Kidney (tissue), 14 donors: Measurements from ENCODE around the gene LMNA. TPM values are rescaled to one million over a fixed set of nuclear protein-coding genes. Genes with fewer than 3 reads are reported as not detected.

Source experiments
- DNase-seq, 5 donors: peaks; one replicate each; pipeline ENCODE4 v3.0.0-alpha.2; 2013 to 2020
- FAIRE-seq: peaks from 2 replicates; lab custom pipeline; 2012; peaks lifted over from hg19 to GRCh38; lab: Jason Lieb, UNC
- H3K27ac ChIP-seq, 2 donors: one replicate each; pipeline ENCODE4 v1.7.0; 2013; ENCODE audit warnings: low read depth in 2 of 2, low read length in 2 of 2, inconsistent platforms in 1 of 2
- H3K27me3 ChIP-seq: one replicate; pipeline ENCODE4 v1.7.1; 2013; ENCODE audit warnings: low read length, inconsistent platforms; ENCODE audit not compliant: control insufficient read depth, insufficient read depth
- H3K36me3 ChIP-seq, 3 donors: one replicate each; pipeline versions ENCODE4 v1.7.0 to v1.7.1; 2013; ENCODE audit warnings: low read length in 3 of 3, control low read depth in 1 of 3, inconsistent platforms in 1 of 3; ENCODE audit not compliant: insufficient read depth in 3 of 3, control insufficient read depth in 2 of 3
- H3K4me1 ChIP-seq, 3 donors: one replicate each; pipeline versions ENCODE4 v1.7.0 to v1.7.1; 2013; ENCODE audit warnings: low read length in 3 of 3, inconsistent platforms in 1 of 3, low read depth in 1 of 3; ENCODE audit not compliant: control insufficient read depth in 2 of 3, insufficient read depth in 2 of 3
- H3K4me3 ChIP-seq, 3 donors: one replicate each; pipeline versions ENCODE4 v1.7.0 to v1.8.1; 2013; ENCODE audit warnings: low read length in 3 of 3, control low read depth in 1 of 3, inconsistent platforms in 1 of 3
- H3K9ac ChIP-seq, 3 donors: one replicate each; pipeline versions ENCODE4 v1.7.0 to v1.7.1; 2013; ENCODE audit warnings: low read length in 3 of 3, control low read depth in 1 of 3, inconsistent platforms in 1 of 3
- H3K9me3 ChIP-seq, 3 donors: one replicate each; pipeline versions ENCODE4 v1.7.0 to v1.7.1; 2013; ENCODE audit warnings: low read length in 3 of 3, control low read depth in 1 of 3, inconsistent platforms in 1 of 3; ENCODE audit not compliant: control insufficient read depth in 2 of 3, insufficient read depth in 1 of 3
- CTCF ChIP-seq: IDR thresholded peaks from 3 replicates; pipeline ENCODE4 v1.5.1; 2012; ENCODE audit warnings: mild to moderate bottlenecking, moderate library complexity, borderline replicate concordance; ENCODE audit not compliant: insufficient read depth; ENCODE audit errors: extremely low read depth
- intact Hi-C: fragments of 100-400 bp; cut with DNase I; formaldehyde crosslinking; loops from one replicate; pipeline ENCODE4 v1.11.1; 2022
- polyA plus RNA-seq: library from polyadenylated mRNA; stranded (reverse); fragments of 350-450 nt; fragmentation: Illumina TruSeq; extraction: RNeasy Lipid Tissue Mini Kit (QIAGEN cat#74804); gene quantifications from one replicate; pipeline ENCODE4 v1.2.3, GENCODE V29; 2014; ENCODE audit warnings: low read depth, low replicate concordance; ENCODE audit not compliant: insufficient read depth
- total RNA-seq: library from RNA; stranded (reverse); fragmentation: NEBNext Ultra II Directional; extraction: Animal tissue kit (Norgen Biotek cat#: 25700); gene quantifications from one replicate; pipeline ENCODE4 v1.2.1, GENCODE V29; 2021
- donor health status: control.
- donor health status: control.
- donor health status: control.
- donor health status: control.
- donor health status: control.
- donor health status: DM: yes; HTN: yes; CAD: no.
- donor health status: Normal renal cell carcinoma (clear cell type).

The LMNA gene
- total and polyA plus RNA-seq, 2 donors from 2014 or later = 145 to 384 TPM

DNA sequence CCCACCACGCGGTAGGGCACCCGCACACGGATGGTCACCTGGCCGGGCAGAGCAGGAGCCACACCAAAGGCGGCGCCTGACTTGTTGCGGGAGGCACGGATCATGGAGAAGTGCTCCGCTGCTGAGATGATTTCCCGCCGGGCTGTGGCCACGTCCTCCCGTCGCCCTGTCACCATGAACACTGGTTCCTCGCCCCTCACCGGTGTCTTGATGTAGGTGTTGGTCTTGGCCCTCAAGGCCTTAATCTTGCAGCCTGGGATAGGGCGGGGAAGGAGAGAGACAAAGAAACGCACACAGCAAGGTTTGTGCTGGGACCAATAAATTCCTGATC, 37.1 kb upstream of the LMNA start:
- H3K4me3 ChIP-seq = peak overlapping the region in 1 of 3 donors; percentile 79
- intact Hi-C loops = no loop called here
- H3K36me3 ChIP-seq = peaks cover 0 to 2% (median 0%) of the 10 kb centered on the region in 3 donors
- peaks cover 0 to 11% (median 0%) of the 10 kb centered on the region in 3 donors for H3K4me1 ChIP-seq
- FAIRE-seq (no peak), DNase-seq (no peak)
- H3K9me3 ChIP-seq = no peaks in the 10 kb centered on the region
- H3K9ac ChIP-seq = no peak overlapping the region
- no peak for TF ChIP-seq CTCF
- H3K27ac ChIP-seq = peak overlapping the region in 1 of 2 donors; percentile 47
- H3K27me3 ChIP-seq = no peaks in the 10 kb centered on the region

DNA sequence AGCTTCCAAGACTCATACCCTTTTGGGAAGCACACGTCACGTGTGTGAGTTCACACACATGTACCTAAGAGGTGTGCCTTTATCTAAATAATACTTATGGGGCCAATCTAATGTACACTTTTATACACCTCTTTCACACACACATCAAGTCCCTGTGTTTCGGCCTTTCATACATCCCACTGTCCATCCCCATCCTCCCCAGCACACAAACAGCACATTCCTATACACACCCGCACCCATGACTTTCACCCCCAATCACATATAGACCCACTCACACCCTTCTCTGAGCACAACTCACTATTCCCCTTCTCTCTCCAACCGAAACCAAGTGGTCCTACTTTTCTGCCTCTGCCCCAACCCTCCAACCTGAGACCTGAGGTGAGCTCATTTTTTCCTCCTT, 35.8 kb upstream of the LMNA start:
- no peak for FAIRE-seq
- H3K36me3 ChIP-seq = no peaks in the 10 kb centered on the region
- TF ChIP-seq CTCF = no peak
- no peak for DNase-seq
- peaks cover 0 to 11% (median 0%) of the 10 kb centered on the region in 3 donors for H3K4me1 ChIP-seq
- H3K27ac ChIP-seq = no peak overlapping the region
- no peak overlapping the region for H3K4me3 ChIP-seq
- intact Hi-C loops = no loop called here
- no peak overlapping the region for H3K9ac ChIP-seq
- no peaks in the 10 kb centered on the region for H3K9me3 ChIP-seq
- H3K27me3 ChIP-seq = no peaks in the 10 kb centered on the region

- no peak for TF ChIP-seq CTCF
- H3K27me3 ChIP-seq = no peaks in the 10 kb centered on the region
- peak overlapping the region in 1 of 3 donors; percentile 78 for H3K4me3 ChIP-seq
- intact Hi-C loops = no loop called here
- peak overlapping the region in 1 of 3 donors; percentile 8 for H3K9ac ChIP-seq
- DNase-seq (no peak), FAIRE-seq (no peak)
- H3K36me3 ChIP-seq = no peaks in the 10 kb centered on the region
- no peaks in the 10 kb centered on the region for H3K9me3 ChIP-seq
- peaks cover 0 to 11% (median 0%) of the 10 kb centered on the region in 3 donors for H3K4me1 ChIP-seq
- H3K27ac ChIP-seq = no peak overlapping the region
Measured at GRCh38 chr1:156079762-156080161, 34.7 kb upstream of the LMNA start.
